Subcutaneous adipose tissue (tissue), 4 donors: ENCODE results near the gene TMEM63A. TPM values are rescaled to one million over a fixed set of nuclear protein-coding genes. Genes with fewer than 3 reads are reported as not detected.

Experiments used
- CTCF ChIP-seq: fragments of 450-650 bp; IDR thresholded peaks from one replicate; pipeline ENCODE4 v1.5.1; 2016; ENCODE audit warnings: low read depth, mild to moderate bottlenecking, control low read depth, antibody characterized with exemption, moderate library complexity
- total RNA-seq, 4 donors: library from RNA; depleted of rRNA; stranded (reverse); fragments of >200 nt; gene quantifications; one replicate each; pipeline ENCODE4 v1.1.0, GENCODE V29; 2016

TMEM63A gene
- total RNA-seq, 4 donors from 2014 or later = 65.5 to 115 (median 68.3) TPM

GRCh38 chr1:225906467-225906866 is 24.3 kb upstream of the TMEM63A start:
- TF ChIP-seq CTCF = no peak

GRCh38 chr1:225903623-225904022 is 21.4 kb upstream of the TMEM63A start:
- TF ChIP-seq CTCF = no peak

GRCh38 chr1:225899044-225899925 is 17.1 kb upstream of the TMEM63A start:
- TF ChIP-seq CTCF = no peak

GRCh38 chr1:225897595-225898514 is 15.7 kb upstream of the TMEM63A start:
- TF ChIP-seq CTCF = no peak

- TF ChIP-seq CTCF = no peak
These were observed 14.9 kb upstream of the TMEM63A start for GRCh38 chr1:225896937-225897549.

GRCh38 chr1:225896494-225896893 is 14.3 kb upstream of the TMEM63A start:
- no peak for TF ChIP-seq CTCF

- no peak for TF ChIP-seq CTCF
These were observed 10.1 kb upstream of the TMEM63A start for GRCh38 chr1:225892307-225892706.
